ENCODE results near the gene PRR12. TPM values are rescaled to one million over a fixed set of nuclear protein-coding genes. Genes with fewer than 3 reads are reported as not detected.

The PRR12 gene
- total and polyA plus RNA-seq, 9 of the 15 experiments (the other 6 are each of a cell fraction or from before 2014, with no cell fraction given), result 0.01 to 21.1 (median 0.98) TPM

- H3K9ac ChIP-seq (ENCODE audit: insufficient read depth in 1 of 2, low read depth in 2 of 2, low read length in 2 of 2), result no peak overlapping the region
- H3K79me2 ChIP-seq (ENCODE audit: control insufficient read depth, insufficient read depth, low read length), result no peaks in the 10 kb centered on the region
- in situ Hi-C loops (cut with MboI), result loop anchor here (5.0 kb wide), 1 partner anchor 36 kb away; no protein-coding TSS in a partner anchor
- no peak overlapping the region for H3K27ac ChIP-seq (ENCODE audit: extremely low read depth, low read depth, low read length)
- 0 out of 3 replicates have a peak, but pooled peaks cover 3% of the 10 kb centered on the region for H3K36me3 ChIP-seq (ENCODE audit: control insufficient read depth, insufficient read depth, low read length)
- no peak overlapping the region for H3K4me3 ChIP-seq
- peaks cover 2 to 9% of the 10 kb centered on the region in 2 experiments; a peak in 2 of 5 replicates for H3K4me1 ChIP-seq (replicated peaks in 1 of 2; ENCODE audit: control insufficient read depth in 2 of 2, insufficient read depth in 2 of 2, low read length in 2 of 2)
- no peak overlapping the region for H2AFZ ChIP-seq (ENCODE audit: low read depth, low read length)
- no peak for ATAC-seq
- WGBS (ENCODE audit: insufficient coverage, low coverage, missing lambda C conversion rate), result 65% methylated on average over 12 of the region's 14 CpGs
- BruUV-seq (replicated peaks), result no TSS peak
- TF ChIP-seq ZBTB7A (IDR thresholded peaks at IDR 0.05; ENCODE audit: borderline replicate concordance, control insufficient read depth, low read depth, low read length) (no peak), ZNF511 (CRISPR knock-in tag; IDR thresholded peaks at IDR 0.05) (no peak), MYC (IDR thresholded peaks at IDR 0.05; ENCODE audit: low read depth, low read length) (no peak), MYC (CRISPR knock-in tag; IDR thresholded peaks at IDR 0.05; ENCODE audit: borderline replicate concordance, low read depth) (no peak), CREM (IDR thresholded peaks at IDR 0.05; ENCODE audit: low read depth) (no peak), ZNF133 (CRISPR knock-in tag; IDR thresholded peaks at IDR 0.05) (no peak), ZNF263 (CRISPR knock-in tag; IDR thresholded peaks at IDR 0.05; ENCODE audit: borderline replicate concordance) (no peak), KHSRP (IDR thresholded peaks at IDR 0.05) (no peak), ZNF584 (CRISPR knock-in tag; IDR thresholded peaks at IDR 0.05; ENCODE audit: low read depth) (no peak), POLR2B (IDR thresholded peaks at IDR 0.05; ENCODE audit: low read depth, partially characterized antibody) (no peak), SMAD3 (CRISPR knock-in tag; conservative IDR thresholded peaks at IDR 0.05) (no peak), PYGO2 (tag; IDR thresholded peaks at IDR 0.05) (no peak), ZNF174 (CRISPR knock-in tag; IDR thresholded peaks at IDR 0.05) (no peak), ZBTB11 (CRISPR knock-in tag; IDR thresholded peaks at IDR 0.05) (no peak), MYNN (IDR thresholded peaks at IDR 0.05) (no peak), MYNN (CRISPR knock-in tag; IDR thresholded peaks at IDR 0.05) (no peak), MLX (CRISPR knock-in tag; conservative IDR thresholded peaks at IDR 0.05) (no peak), FOXA1 (IDR thresholded peaks at IDR 0.05; ENCODE audit: borderline replicate concordance) (no peak), U2AF1 (optimal IDR thresholded peaks at IDR 0.05; ENCODE audit: low read depth, low read length) (no peak)
- DNase-seq (ENCODE audit: extremely low read depth in 1 of 4, low spot score in 3 of 4), result peak in 1 of 4 experiments; percentile 9
- no peaks in the 10 kb centered on the region for H4K20me1 ChIP-seq (replicated peaks; ENCODE audit: control insufficient read depth, insufficient read depth, low read length)
- intact Hi-C loops (cut with micrococcal nuclease), result no loop called here
- FAIRE-seq, result no peak
- H3K4me2 ChIP-seq (ENCODE audit: insufficient read depth, low read length), result no peak overlapping the region
- ChIA-PET CTCF (ENCODE audit: low intra/inter-chr PET ratio) (interaction anchor here (0.6 kb wide), 1 partner anchor 33 kb away, joined by 3 read pairs; no protein-coding TSS in a partner anchor), POLR2A (interaction anchor here (1.5 kb wide), 1 partner anchor 8 kb away, joined by 5 read pairs; no protein-coding TSS in a partner anchor)
- H3K9me1 ChIP-seq (ENCODE audit: control insufficient read depth, insufficient read depth, low read length), result no peaks in the 10 kb centered on the region
- H3K9me3 ChIP-seq (replicated peaks; ENCODE audit: control insufficient read depth, insufficient read depth, low read depth, low read length), result no peaks in the 10 kb centered on the region
- no peaks in the 10 kb centered on the region for H3K27me3 ChIP-seq (ENCODE audit: control insufficient read depth in 2 of 2, insufficient read depth in 2 of 2, low read length in 2 of 2)
These were observed 48.0 kb upstream of the PRR12 start for GRCh38 chr19:49543032-49543431.

Data from K562 (cell line).